ENCODE measurements around the gene HNRNPA3. TPM values are rescaled to one million over a fixed set of nuclear protein-coding genes. Genes with fewer than 3 reads are reported as not detected.
"Not testable (repeated sequence)": the region's sequence is repeated elsewhere in the genome, so short reads cannot be mapped to it uniquely, and the experiment has no call there.

HNRNPA3 gene
- total and polyA plus RNA-seq, 2 donors, result 30.9 to 228 TPM

- not testable (repeated sequence) for H3K9me3 ChIP-seq (ENCODE audit: control insufficient read depth in 2 of 2, insufficient read depth in 1 of 2, low read length in 1 of 2); H3K27me3 ChIP-seq (ENCODE audit: control insufficient read depth in 2 of 2, insufficient read depth in 1 of 2, low read length in 1 of 2); H3K4me1 ChIP-seq (ENCODE audit: control insufficient read depth in 2 of 2, insufficient read depth in 2 of 2, low read length in 2 of 2); H3K4me3 ChIP-seq (ENCODE audit: low read length in 2 of 2); DNase-seq (ENCODE audit: low read depth in 6 of 9, low spot score in 9 of 9); H3K27ac ChIP-seq (ENCODE audit: low read depth in 1 of 2, low read length in 1 of 2)
- H3K36me3 ChIP-seq (ENCODE audit: control insufficient read depth in 2 of 2, insufficient read depth in 2 of 2, low read length in 1 of 2), result peaks cover 8 to 66% of the 10 kb centered on the region in 2 donors
Measured at GRCh38 chr2:177223436-177223835, 10.8 kb downstream of the HNRNPA3 start.

GRCh38 chr2:177225965-177226360, 13.4 kb downstream of the HNRNPA3 start:
- Histone ChIP-seq H3K4me3 (ENCODE audit: low read length in 2 of 2) (no peak overlapping the region), H3K27me3 (ENCODE audit: control insufficient read depth in 2 of 2, insufficient read depth in 1 of 2, low read length in 1 of 2) (no peaks in the 10 kb centered on the region), H3K4me1 (ENCODE audit: control insufficient read depth in 2 of 2, insufficient read depth in 2 of 2, low read length in 2 of 2) (no peaks in the 10 kb centered on the region), H3K36me3 (ENCODE audit: control insufficient read depth in 2 of 2, insufficient read depth in 2 of 2, low read length in 1 of 2) (peaks cover 15 to 64% of the 10 kb centered on the region in 2 donors), H3K9me3 (ENCODE audit: control insufficient read depth in 2 of 2, insufficient read depth in 1 of 2, low read length in 1 of 2) (no peaks in the 10 kb centered on the region), H3K27ac (ENCODE audit: low read depth in 1 of 2, low read length in 1 of 2) (no peak overlapping the region)
- 97% methylated on average over 2 of the region's 2 CpGs for WGBS
- DNase-seq (ENCODE audit: low read depth in 6 of 9, low spot score in 9 of 9), result no peak

- H3K4me3 ChIP-seq (ENCODE audit: low read length in 2 of 2), result no peak overlapping the region
- 98% methylated on average over 8 of the region's 8 CpGs for whole genome bisulfite sequencing
- H3K9me3 ChIP-seq (ENCODE audit: control insufficient read depth in 2 of 2, insufficient read depth in 1 of 2, low read length in 1 of 2), result no peaks in the 10 kb centered on the region
- H3K27ac ChIP-seq (ENCODE audit: low read depth in 1 of 2, low read length in 1 of 2), result no peak overlapping the region
- no peaks in the 10 kb centered on the region for H3K27me3 ChIP-seq (ENCODE audit: control insufficient read depth in 2 of 2, insufficient read depth in 1 of 2, low read length in 1 of 2)
- DNase-seq (ENCODE audit: low read depth in 6 of 9, low spot score in 9 of 9), result no peak
- H3K36me3 ChIP-seq (ENCODE audit: control insufficient read depth in 2 of 2, insufficient read depth in 2 of 2, low read length in 1 of 2), result peaks cover 20 to 68% of the 10 kb centered on the region in 2 donors
- no peaks in the 10 kb centered on the region for H3K4me1 ChIP-seq (ENCODE audit: control insufficient read depth in 2 of 2, insufficient read depth in 2 of 2, low read length in 2 of 2)
Measured at GRCh38 chr2:177229442-177230242, 17.0 kb downstream of the HNRNPA3 start.

GRCh38 chr2:177231270-177231669, 18.7 kb downstream of the HNRNPA3 start:
- Histone ChIP-seq H3K36me3 (ENCODE audit: control insufficient read depth in 2 of 2, insufficient read depth in 2 of 2, low read length in 1 of 2) (peaks cover 20 to 70% of the 10 kb centered on the region in 2 donors), H3K27me3 (ENCODE audit: control insufficient read depth in 2 of 2, insufficient read depth in 1 of 2, low read length in 1 of 2) (no peaks in the 10 kb centered on the region), H3K9me3 (ENCODE audit: control insufficient read depth in 2 of 2, insufficient read depth in 1 of 2, low read length in 1 of 2) (peaks cover 0 to 4% of the 10 kb centered on the region in 2 donors), H3K4me1 (ENCODE audit: control insufficient read depth in 2 of 2, insufficient read depth in 2 of 2, low read length in 2 of 2) (no peaks in the 10 kb centered on the region), H3K27ac (ENCODE audit: low read depth in 1 of 2, low read length in 1 of 2) (no peak overlapping the region), H3K4me3 (ENCODE audit: low read length in 2 of 2) (no peak overlapping the region)
- WGBS, result 96% methylated on average over 3 of the region's 3 CpGs
- DNase-seq (ENCODE audit: low read depth in 6 of 9, low spot score in 9 of 9), result no peak

GRCh38 chr2:177232098-177232704, 19.6 kb downstream of the HNRNPA3 start:
- peaks cover 20 to 70% of the 10 kb centered on the region in 2 donors for H3K36me3 ChIP-seq (ENCODE audit: control insufficient read depth in 2 of 2, insufficient read depth in 2 of 2, low read length in 1 of 2)
- DNase-seq (ENCODE audit: low read depth in 6 of 9, low spot score in 9 of 9), result no peak
- H3K27me3 ChIP-seq (ENCODE audit: control insufficient read depth in 2 of 2, insufficient read depth in 1 of 2, low read length in 1 of 2), result no peaks in the 10 kb centered on the region
- no peak overlapping the region for H3K27ac ChIP-seq (ENCODE audit: low read depth in 1 of 2, low read length in 1 of 2)
- H3K4me1 ChIP-seq (ENCODE audit: control insufficient read depth in 2 of 2, insufficient read depth in 2 of 2, low read length in 2 of 2), result no peaks in the 10 kb centered on the region
- H3K9me3 ChIP-seq (ENCODE audit: control insufficient read depth in 2 of 2, insufficient read depth in 1 of 2, low read length in 1 of 2), result peaks cover 0 to 4% of the 10 kb centered on the region in 2 donors
- 98% methylated on average over 8 of the region's 8 CpGs for whole genome bisulfite sequencing
- H3K4me3 ChIP-seq (ENCODE audit: low read length in 2 of 2), result no peak overlapping the region

- H3K9me3 ChIP-seq (ENCODE audit: control insufficient read depth in 2 of 2, insufficient read depth in 1 of 2, low read length in 1 of 2), result peaks cover 0 to 4% of the 10 kb centered on the region in 2 donors
- no peak for DNase-seq (ENCODE audit: low read depth in 6 of 9, low spot score in 9 of 9)
- H3K4me3 ChIP-seq (ENCODE audit: low read length in 2 of 2), result no peak overlapping the region
- H3K4me1 ChIP-seq (ENCODE audit: control insufficient read depth in 2 of 2, insufficient read depth in 2 of 2, low read length in 2 of 2), result peaks cover 0 to 3% of the 10 kb centered on the region in 2 donors
- no peaks in the 10 kb centered on the region for H3K27me3 ChIP-seq (ENCODE audit: control insufficient read depth in 2 of 2, insufficient read depth in 1 of 2, low read length in 1 of 2)
- peaks cover 19 to 58% of the 10 kb centered on the region in 2 donors for H3K36me3 ChIP-seq (ENCODE audit: control insufficient read depth in 2 of 2, insufficient read depth in 2 of 2, low read length in 1 of 2)
- no peak overlapping the region for H3K27ac ChIP-seq (ENCODE audit: low read depth in 1 of 2, low read length in 1 of 2)
Measured at GRCh38 chr2:177234267-177234666, 21.7 kb downstream of the HNRNPA3 start.

GRCh38 chr2:177235855-177236437, 23.4 kb downstream of the HNRNPA3 start:
- 98% methylated on average over 6 of the region's 6 CpGs for WGBS
- H3K36me3 ChIP-seq (ENCODE audit: control insufficient read depth in 2 of 2, insufficient read depth in 2 of 2, low read length in 1 of 2), result peaks cover 12 to 44% of the 10 kb centered on the region in 2 donors
- peaks cover 0 to 4% of the 10 kb centered on the region in 2 donors for H3K9me3 ChIP-seq (ENCODE audit: control insufficient read depth in 2 of 2, insufficient read depth in 1 of 2, low read length in 1 of 2)
- no peak for DNase-seq (ENCODE audit: low read depth in 6 of 9, low spot score in 9 of 9)
- no peak overlapping the region for H3K4me3 ChIP-seq (ENCODE audit: low read length in 2 of 2)
- H3K27ac ChIP-seq (ENCODE audit: low read depth in 1 of 2, low read length in 1 of 2), result no peak overlapping the region
- H3K4me1 ChIP-seq (ENCODE audit: control insufficient read depth in 2 of 2, insufficient read depth in 2 of 2, low read length in 2 of 2), result peaks cover 3 to 12% of the 10 kb centered on the region in 2 donors
- no peaks in the 10 kb centered on the region for H3K27me3 ChIP-seq (ENCODE audit: control insufficient read depth in 2 of 2, insufficient read depth in 1 of 2, low read length in 1 of 2)

- no peak for DNase-seq (ENCODE audit: low read depth in 6 of 9, low spot score in 9 of 9)
- H3K36me3 ChIP-seq (ENCODE audit: control insufficient read depth in 2 of 2, insufficient read depth in 2 of 2, low read length in 1 of 2), result peaks cover 0 to 25% of the 10 kb centered on the region in 2 donors
- WGBS, result 92% methylated on average over 2 of the region's 2 CpGs
- H3K9me3 ChIP-seq (ENCODE audit: control insufficient read depth in 2 of 2, insufficient read depth in 1 of 2, low read length in 1 of 2), result peaks cover 0 to 4% of the 10 kb centered on the region in 2 donors
- no peak overlapping the region for H3K27ac ChIP-seq (ENCODE audit: low read depth in 1 of 2, low read length in 1 of 2)
- H3K4me3 ChIP-seq (ENCODE audit: low read length in 2 of 2), result no peak overlapping the region
- no peaks in the 10 kb centered on the region for H3K27me3 ChIP-seq (ENCODE audit: control insufficient read depth in 2 of 2, insufficient read depth in 1 of 2, low read length in 1 of 2)
- peaks cover 7 to 17% of the 10 kb centered on the region in 2 donors for H3K4me1 ChIP-seq (ENCODE audit: control insufficient read depth in 2 of 2, insufficient read depth in 2 of 2, low read length in 2 of 2)
Measured at GRCh38 chr2:177237932-177238331, 25.3 kb downstream of the HNRNPA3 start.

- no peak for DNase-seq (ENCODE audit: low read depth in 6 of 9, low spot score in 9 of 9)
- H3K4me3 ChIP-seq (ENCODE audit: low read length in 2 of 2), result no peak overlapping the region
- 97% methylated on average over 6 of the region's 6 CpGs for WGBS
- H3K9me3 ChIP-seq (ENCODE audit: control insufficient read depth in 2 of 2, insufficient read depth in 1 of 2, low read length in 1 of 2), result peaks cover 0 to 4% of the 10 kb centered on the region in 2 donors
- no peak overlapping the region for H3K27ac ChIP-seq (ENCODE audit: low read depth in 1 of 2, low read length in 1 of 2)
- H3K27me3 ChIP-seq (ENCODE audit: control insufficient read depth in 2 of 2, insufficient read depth in 1 of 2, low read length in 1 of 2), result no peaks in the 10 kb centered on the region
- H3K36me3 ChIP-seq (ENCODE audit: control insufficient read depth in 2 of 2, insufficient read depth in 2 of 2, low read length in 1 of 2), result peaks cover 0 to 14% of the 10 kb centered on the region in 2 donors
- H3K4me1 ChIP-seq (ENCODE audit: control insufficient read depth in 2 of 2, insufficient read depth in 2 of 2, low read length in 2 of 2), result peaks cover 14 to 25% of the 10 kb centered on the region in 2 donors
Measured at GRCh38 chr2:177239053-177239452, 26.5 kb downstream of the HNRNPA3 start.

Data from thymus (tissue), 11 donors.